Trophoblast cell (in vitro differentiated cells and primary cell): ENCODE results near the gene GFI1.

Source experiments
- DNase-seq, 2 donors: peaks; one replicate each; pipeline ENCODE4 v3.0.0-alpha.2; 2016
- H2AFZ ChIP-seq: 2 replicates; pipeline ENCODE4 v1.6.1; 2013; ENCODE audit warnings: low read length, moderate library complexity, mild to moderate bottlenecking; ENCODE audit not compliant: insufficient read depth, poor library complexity
- H2AK5ac ChIP-seq: 2 replicates; pipeline ENCODE4 v1.6.1; 2013; ENCODE audit warnings: mild to moderate bottlenecking, low read length
- H2BK120ac ChIP-seq: 2 replicates; pipeline ENCODE4 v1.6.1; 2013; ENCODE audit warnings: low read length, mild to moderate bottlenecking, moderate library complexity; ENCODE audit not compliant: insufficient read depth, poor library complexity
- H2BK12ac ChIP-seq: 2 replicates; pipeline ENCODE4 v1.6.1; 2013; ENCODE audit warnings: mild to moderate bottlenecking, low read length, moderate library complexity
- H2BK5ac ChIP-seq: 2 replicates; pipeline ENCODE4 v1.6.1; 2013; ENCODE audit warnings: low read length, low read depth, moderate library complexity, mild to moderate bottlenecking; ENCODE audit not compliant: poor library complexity
- H3K14ac ChIP-seq: 2 replicates; pipeline ENCODE4 v1.6.1; 2013; ENCODE audit warnings: mild to moderate bottlenecking, low read length
- H3K18ac ChIP-seq: 2 replicates; pipeline ENCODE4 v1.6.1; 2013; ENCODE audit warnings: mild to moderate bottlenecking, low read length
- H3K23ac ChIP-seq: 2 replicates; pipeline ENCODE4 v1.6.1; 2013; ENCODE audit warnings: low read length
- H3K27ac ChIP-seq: 2 replicates; pipeline ENCODE4 v1.5.1; 2013; ENCODE audit warnings: low read depth, mild to moderate bottlenecking, inconsistent platforms, low read length, moderate library complexity
- H3K27me3 ChIP-seq: 2 replicates; pipeline ENCODE4 v1.6.1; 2013; ENCODE audit warnings: inconsistent platforms, mild to moderate bottlenecking, low read length, moderate library complexity; ENCODE audit not compliant: insufficient read depth
- H3K36me3 ChIP-seq, 2 experiments: 1 replicate in 1 of 2; 2 replicates in 1 of 2; pipeline ENCODE4 v1.6.1; 2013; ENCODE audit warnings: low read length in 2 of 2, mild to moderate bottlenecking in 2 of 2, moderate library complexity in 1 of 2; ENCODE audit not compliant: insufficient read depth in 2 of 2, control insufficient read depth in 1 of 2
- H3K4ac ChIP-seq: 2 replicates; pipeline ENCODE4 v1.6.1; 2013; ENCODE audit warnings: low read depth, mild to moderate bottlenecking, low read length, moderate library complexity
- H3K4me1 ChIP-seq, 2 experiments: 1 replicate in 1 of 2; 2 replicates in 1 of 2; pipeline ENCODE4 v1.6.1; 2013; ENCODE audit warnings: low read length in 2 of 2, mild to moderate bottlenecking in 2 of 2, moderate library complexity in 1 of 2; ENCODE audit not compliant: insufficient read depth in 2 of 2, control insufficient read depth in 1 of 2
- H3K4me2 ChIP-seq: 2 replicates; pipeline ENCODE4 v1.6.1; 2013; ENCODE audit warnings: inconsistent platforms, mild to moderate bottlenecking, low read length, moderate library complexity
- H3K4me3 ChIP-seq: 2 replicates; pipeline ENCODE4 v1.5.1; 2013; ENCODE audit warnings: mild to moderate bottlenecking, low read depth, low read length, inconsistent platforms
- H3K79me1 ChIP-seq: one replicate; pipeline ENCODE4 v1.6.1; 2013; ENCODE audit warnings: low read length
- H3K79me2 ChIP-seq: 2 replicates; pipeline ENCODE4 v1.6.1; 2013; ENCODE audit warnings: low read length, mild to moderate bottlenecking; ENCODE audit not compliant: control insufficient read depth, insufficient read depth, poor library complexity
- H3K9ac ChIP-seq: 2 replicates; pipeline ENCODE4 v1.6.1; 2013; ENCODE audit warnings: mild to moderate bottlenecking, low read length
- H3K9me3 ChIP-seq: 2 replicates; pipeline ENCODE4 v1.6.1; 2013; ENCODE audit warnings: low read depth, mild to moderate bottlenecking, control low read depth, inconsistent platforms, low read length; ENCODE audit not compliant: insufficient read depth
- H4K12ac ChIP-seq: 2 replicates; pipeline ENCODE4 v1.6.1; 2013; ENCODE audit warnings: low read depth, mild to moderate bottlenecking, low read length, moderate library complexity
- H4K8ac ChIP-seq: 2 replicates; pipeline ENCODE4 v1.6.1; 2013; ENCODE audit warnings: low read depth, mild to moderate bottlenecking, low read length, moderate library complexity
- H4K91ac ChIP-seq: one replicate; pipeline ENCODE4 v1.6.1; 2013; ENCODE audit warnings: low read depth, mild to moderate bottlenecking, low read length, moderate library complexity
- whole genome bisulfite sequencing: extraction: QIAGEN DNeasy Blood & Tissue Kit; methylation state at CpG from one replicate; pipeline ENCODE4 v1.1.7; 2013; ENCODE audit warnings: missing lambda C conversion rate; ENCODE audit not compliant: insufficient read length, insufficient coverage; ENCODE audit errors: extremely low coverage; 5-methylcytosine and 5-hydroxymethylcytosine counted together

GFI1 gene

GRCh38 chr1:92503926-92504285, 17.2 kb upstream of the GFI1 start:
- H2AK5ac ChIP-seq: no peak overlapping the region
- no peaks in the 10 kb centered on the region for H3K4me1 ChIP-seq
- no CpG with 5 or more reads among the region's 6 CpGs for WGBS

GRCh38 chr1:92503043-92503925, 16.6 kb upstream of the GFI1 start:
- no peak overlapping the region for H2BK5ac ChIP-seq
- H4K8ac ChIP-seq: no peak overlapping the region

More at GRCh38 chr1:92503926-92504285, 17.2 kb upstream of the GFI1 start:
- no peaks in the 10 kb centered on the region for H3K27me3 ChIP-seq
- no peak overlapping the region for H4K12ac ChIP-seq
- no peaks in the 10 kb centered on the region for H3K36me3 ChIP-seq
- no peaks in the 10 kb centered on the region for H3K9me3 ChIP-seq
- H2AFZ ChIP-seq: no peak overlapping the region
- no peak overlapping the region for H2BK5ac ChIP-seq
- H4K91ac ChIP-seq: no peak overlapping the region
- no peak overlapping the region for H3K4me3 ChIP-seq
- no peak overlapping the region for H3K23ac ChIP-seq
- H2BK12ac ChIP-seq: no peak overlapping the region
- no peak overlapping the region for H2BK120ac ChIP-seq
- no peak overlapping the region for H3K4ac ChIP-seq
- H3K79me1 ChIP-seq: no peaks in the 10 kb centered on the region
- H3K9ac ChIP-seq: no peak overlapping the region
- H3K14ac ChIP-seq: no peak overlapping the region
- no peaks in the 10 kb centered on the region for H3K79me2 ChIP-seq
- DNase-seq: no peak
- no peak overlapping the region for H3K18ac ChIP-seq
- H4K8ac ChIP-seq: no peak overlapping the region
- H3K4me2 ChIP-seq: no peak overlapping the region
- H3K27ac ChIP-seq: no peak overlapping the region

GRCh38 chr1:92502247-92502646, 15.5 kb upstream of the GFI1 start:
- Histone ChIP-seq H4K12ac (no peak overlapping the region), H3K4me2 (no peak overlapping the region), H3K4ac (no peak overlapping the region), H3K9me3 (no peaks in the 10 kb centered on the region), H3K4me3 (no peak overlapping the region), H4K8ac (no peak overlapping the region), H2AK5ac (no peak overlapping the region), H2BK5ac (no peak overlapping the region), H2AFZ (no peak overlapping the region), H2BK120ac (no peak overlapping the region), H3K14ac (no peak overlapping the region), H3K79me1 (no peaks in the 10 kb centered on the region), H4K91ac (no peak overlapping the region), H3K9ac (no peak overlapping the region), H3K27me3 (no peaks in the 10 kb centered on the region), H3K36me3 (no peaks in the 10 kb centered on the region), H3K27ac (no peak overlapping the region), H2BK12ac (no peak overlapping the region), H3K18ac (no peak overlapping the region), H3K79me2 (no peaks in the 10 kb centered on the region), H3K23ac (no peak overlapping the region), H3K4me1 (no peaks in the 10 kb centered on the region)
- DNase-seq: no peak

More at GRCh38 chr1:92503043-92503925, 16.6 kb upstream of the GFI1 start:
- Histone ChIP-seq H2AFZ (no peak overlapping the region), H3K27me3 (no peaks in the 10 kb centered on the region), H3K79me1 (no peaks in the 10 kb centered on the region), H4K91ac (no peak overlapping the region), H3K4me1 (no peaks in the 10 kb centered on the region), H3K79me2 (no peaks in the 10 kb centered on the region), H3K18ac (no peak overlapping the region), H4K12ac (no peak overlapping the region), H2BK12ac (no peak overlapping the region), H3K4me3 (no peak overlapping the region), H2AK5ac (no peak overlapping the region), H3K9ac (no peak overlapping the region), H3K23ac (no peak overlapping the region), H3K4ac (no peak overlapping the region), H3K4me2 (no peak overlapping the region), H3K14ac (no peak overlapping the region), H3K36me3 (no peaks in the 10 kb centered on the region), H2BK120ac (no peak overlapping the region), H3K27ac (no peak overlapping the region), H3K9me3 (no peaks in the 10 kb centered on the region)
- peak in 1 of 2 donors; percentile 72 for DNase-seq
- WGBS: no CpG with 5 or more reads among the region's 6 CpGs

- Histone ChIP-seq H4K8ac (no peak overlapping the region), H2BK5ac (no peak overlapping the region), H3K18ac (no peak overlapping the region), H3K79me1 (no peaks in the 10 kb centered on the region), H3K9me3 (no peaks in the 10 kb centered on the region), H3K9ac (no peak overlapping the region), H4K12ac (no peak overlapping the region), H3K14ac (no peak overlapping the region), H2BK120ac (no peak overlapping the region), H3K4me2 (no peak overlapping the region), H3K27ac (no peak overlapping the region), H2BK12ac (no peak overlapping the region), H3K23ac (no peak overlapping the region), H2AFZ (no peak overlapping the region), H3K4ac (no peak overlapping the region), H2AK5ac (no peak overlapping the region), H3K79me2 (no peaks in the 10 kb centered on the region), H3K4me1 (no peaks in the 10 kb centered on the region), H3K36me3 (no peaks in the 10 kb centered on the region), H3K4me3 (no peak overlapping the region), H4K91ac (no peak overlapping the region), H3K27me3 (no peaks in the 10 kb centered on the region)
- no CpG with 5 or more reads among the region's 1 CpG for WGBS
- DNase-seq: no peak
Measured at GRCh38 chr1:92500552-92500951, 13.8 kb upstream of the GFI1 start.
